GM19372 (cell line): Measurements from ENCODE around the gene SPATA6.
"Not testable (repeated sequence)": the region's sequence is repeated elsewhere in the genome, so short reads cannot be mapped to it uniquely, and the experiment has no call there.

Experiments
- ATAC-seq: cut with Tn5 transposase; IDR thresholded peaks from one replicate; pipeline ENCODE4 v1.9.1; 2021; ENCODE audit warnings: mild to moderate bottlenecking, low read depth, moderate library complexity; ENCODE audit not compliant: unreplicated experiment

The SPATA6 gene

GRCh38 chr1:48471691-48472576, at the start of gene SPATA6:
Gene SPATA6 (minus strand): TSS chr1:48472204. CDS start chr1:48472008, 196 bp downstream.
- peak; percentile 99 for ATAC-seq

GRCh38 chr1:48519896-48520295, 47.9 kb upstream of the SPATA6 start:
- ATAC-seq: not testable (repeated sequence)

DNA sequence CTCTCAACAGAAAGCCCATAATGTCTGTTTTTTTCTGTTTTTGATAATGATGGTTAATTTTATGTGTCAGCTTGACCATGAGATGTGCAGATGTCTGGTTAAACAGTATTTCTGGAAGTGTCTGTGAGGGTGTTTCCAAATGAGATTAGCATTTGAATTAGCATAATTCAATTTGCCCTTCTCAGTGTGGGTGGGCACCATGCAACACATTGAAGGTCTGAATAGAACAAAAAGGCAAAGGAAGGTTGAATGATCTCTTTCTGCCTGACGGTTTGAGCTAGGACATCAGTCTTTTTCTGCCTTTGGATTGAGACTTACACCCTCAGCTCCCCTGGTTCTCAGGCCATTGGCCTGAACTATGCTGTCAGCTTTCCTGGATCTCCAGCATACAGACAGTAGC, 34.9 kb upstream of the SPATA6 start:
- no peak for ATAC-seq

DNA sequence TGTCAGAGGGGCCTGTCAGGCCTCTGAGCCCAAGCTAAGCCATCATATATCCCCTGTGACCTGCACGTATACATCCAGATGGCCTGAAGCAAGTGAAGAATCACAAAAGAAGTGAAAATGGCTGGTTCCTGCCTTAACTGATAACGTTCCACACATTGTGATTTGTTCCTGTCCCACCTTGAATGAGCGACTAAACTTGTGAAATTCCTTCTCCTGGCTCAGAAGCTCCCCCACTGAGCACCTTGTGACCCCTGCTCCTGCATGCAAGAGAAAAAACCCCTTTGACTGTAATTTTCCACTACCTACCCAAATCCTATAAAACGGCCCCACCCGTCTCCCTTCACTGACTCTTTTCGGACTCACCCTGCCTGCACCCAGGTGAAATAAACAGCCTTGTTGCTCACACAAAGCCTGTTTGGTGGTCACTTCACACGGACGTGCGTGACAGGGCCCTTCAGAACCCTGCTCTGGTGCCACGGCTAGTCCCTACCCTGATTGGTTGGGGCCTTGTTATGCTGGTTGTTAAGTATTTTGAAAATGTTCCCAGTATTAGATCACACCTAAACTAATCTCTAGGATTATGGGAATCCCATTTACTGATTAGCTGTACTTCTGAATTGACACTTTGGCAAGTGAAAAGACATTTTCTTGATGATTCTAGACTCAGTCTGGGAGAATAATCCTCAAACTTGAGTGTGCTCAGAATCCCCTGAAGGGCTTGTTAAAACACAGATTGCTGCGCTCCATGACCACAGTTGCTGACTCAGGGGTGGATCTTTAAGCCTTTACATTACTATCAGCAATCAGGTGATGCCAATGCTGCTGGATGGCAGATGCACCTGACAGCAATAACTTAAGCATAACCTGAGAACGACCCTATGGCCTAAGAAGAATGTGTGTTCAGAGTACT, 28.8 kb upstream of the SPATA6 start:
- ATAC-seq: no peak

GRCh38 chr1:48499211-48499735, 27.3 kb upstream of the SPATA6 start:
- no peak for ATAC-seq

GRCh38 chr1:48498096-48498791, 26.2 kb upstream of the SPATA6 start:
- peak; percentile 88 for ATAC-seq

DNA sequence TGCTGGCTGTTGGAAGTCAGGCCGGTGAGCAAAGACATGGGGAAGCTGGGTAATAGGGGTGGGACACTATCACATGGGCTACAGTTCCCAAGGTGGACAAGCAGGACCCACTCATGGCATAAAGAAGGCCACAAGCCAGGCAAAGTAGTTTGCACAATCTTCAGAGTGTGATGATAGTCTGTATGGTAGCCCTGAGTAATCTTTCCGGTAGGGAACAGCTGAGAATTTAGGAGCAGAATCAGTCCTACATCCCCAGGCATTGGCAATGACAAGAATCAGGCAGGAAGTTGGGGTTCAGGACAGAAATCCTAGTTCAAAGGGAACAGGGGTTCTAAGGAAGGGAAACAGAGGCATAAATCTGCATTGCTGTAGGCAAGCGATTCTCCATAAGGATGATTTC, 23.9 kb upstream of the SPATA6 start:
- ATAC-seq: no peak

DNA sequence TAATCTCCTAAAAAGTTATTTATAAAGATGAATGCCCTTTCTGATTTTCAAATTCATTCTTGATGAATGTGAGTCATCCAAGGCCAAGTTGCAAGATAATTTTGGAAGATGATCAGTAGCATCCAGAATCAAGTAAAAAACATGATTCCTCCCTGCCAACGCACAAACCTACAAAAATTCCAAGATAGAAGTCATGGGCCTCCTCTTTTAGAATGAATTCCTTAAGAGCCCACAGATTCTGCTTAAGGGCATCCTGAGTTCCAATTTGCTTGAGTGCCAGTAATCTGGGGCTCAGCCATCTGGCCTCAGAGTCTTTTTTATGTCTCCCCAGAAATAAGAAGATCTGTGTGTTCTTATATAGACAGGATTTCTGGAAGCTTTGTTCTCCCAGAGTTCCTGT, 23.2 kb upstream of the SPATA6 start:
- ATAC-seq: no peak

GRCh38 chr1:48493970-48494769, 22.2 kb upstream of the SPATA6 start:
- no peak for ATAC-seq

- no peak for ATAC-seq
Measured at GRCh38 chr1:48493041-48493440, 21.0 kb upstream of the SPATA6 start.

- no peak for ATAC-seq
Measured at GRCh38 chr1:48492392-48492791, 20.4 kb upstream of the SPATA6 start.

- no peak for ATAC-seq
Measured at GRCh38 chr1:48488721-48489120, 16.7 kb upstream of the SPATA6 start.

DNA sequence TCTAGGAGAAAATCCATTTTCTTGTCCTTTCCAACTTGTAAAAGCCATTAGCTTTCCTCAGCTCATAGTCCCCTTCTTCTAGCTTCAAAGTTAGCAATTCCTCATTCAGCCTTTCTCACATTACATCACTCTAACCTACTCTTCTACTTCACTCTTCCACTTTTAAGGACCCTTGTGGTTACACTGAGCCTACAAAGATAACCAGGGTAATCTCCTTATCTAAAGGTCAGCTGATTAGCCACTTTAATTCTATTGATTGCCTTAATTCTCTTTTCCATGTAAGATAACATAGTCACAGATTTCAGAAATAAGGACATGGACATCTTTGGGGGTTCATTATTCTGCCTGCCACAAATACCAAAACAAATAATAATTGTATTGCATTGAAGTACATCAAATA, 8.5 kb upstream of the SPATA6 start:
- ATAC-seq: no peak

DNA sequence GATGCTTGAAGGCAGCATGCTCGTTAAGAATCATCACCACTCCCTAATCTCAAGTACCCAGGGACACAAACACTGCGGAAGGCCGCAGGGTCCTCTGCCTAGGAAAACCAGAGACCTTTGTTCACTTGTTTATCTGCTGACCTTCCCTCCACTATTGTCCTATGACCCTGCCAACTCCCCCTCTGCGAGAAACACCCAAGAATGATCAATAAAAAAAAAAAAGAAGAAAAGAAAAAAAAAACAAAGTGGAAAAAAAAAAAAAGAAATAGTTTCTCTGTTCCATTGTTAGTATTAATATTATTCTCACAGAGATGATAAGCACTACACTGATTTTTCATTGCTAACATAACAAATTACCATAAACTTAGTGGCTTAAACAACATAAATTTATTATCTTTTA, 8.0 kb upstream of the SPATA6 start:
- not testable (repeated sequence) for ATAC-seq

DNA sequence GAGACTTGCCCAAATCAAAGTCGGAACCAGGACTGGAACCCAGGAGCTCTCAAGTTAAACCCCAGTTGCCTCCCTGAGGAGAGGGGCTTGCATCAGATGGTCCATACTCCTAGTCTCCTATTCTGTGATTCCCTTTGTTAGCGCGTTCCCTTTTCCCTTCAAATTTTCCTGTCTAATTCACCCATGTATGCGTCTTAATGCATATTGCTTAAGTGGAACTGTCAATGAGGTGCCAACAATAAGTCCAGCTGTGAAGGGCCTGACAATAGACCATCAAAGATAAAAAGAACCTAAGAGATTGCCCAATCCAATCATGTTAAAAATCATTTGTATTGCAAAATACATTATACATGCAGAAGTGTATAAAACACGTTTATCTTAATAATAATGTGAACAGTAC, 634 bp upstream of the SPATA6 start:
- no peak for ATAC-seq

- ATAC-seq: no peak
Measured at GRCh38 chr1:48470950-48471690, 884 bp downstream of the SPATA6 start.

DNA sequence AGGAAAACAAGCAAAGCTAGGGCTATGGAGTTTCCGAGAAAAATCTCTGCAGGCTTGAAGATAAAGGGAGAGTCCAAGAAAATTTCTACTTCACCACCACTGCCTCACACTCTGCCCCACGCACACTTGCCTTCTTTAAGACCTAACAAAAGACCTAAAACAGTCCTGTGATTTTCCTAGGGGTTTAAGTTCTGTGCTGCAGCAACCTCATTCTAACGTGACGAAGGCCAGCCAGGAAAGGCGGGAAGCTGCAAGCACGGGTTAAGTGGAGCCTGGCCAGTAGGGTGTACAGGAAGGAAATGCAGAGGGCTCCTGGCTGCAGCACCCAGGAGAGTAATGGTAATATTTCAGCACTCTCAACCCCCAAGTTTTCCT, 1.5 kb downstream of the SPATA6 start:
- no peak for ATAC-seq

DNA sequence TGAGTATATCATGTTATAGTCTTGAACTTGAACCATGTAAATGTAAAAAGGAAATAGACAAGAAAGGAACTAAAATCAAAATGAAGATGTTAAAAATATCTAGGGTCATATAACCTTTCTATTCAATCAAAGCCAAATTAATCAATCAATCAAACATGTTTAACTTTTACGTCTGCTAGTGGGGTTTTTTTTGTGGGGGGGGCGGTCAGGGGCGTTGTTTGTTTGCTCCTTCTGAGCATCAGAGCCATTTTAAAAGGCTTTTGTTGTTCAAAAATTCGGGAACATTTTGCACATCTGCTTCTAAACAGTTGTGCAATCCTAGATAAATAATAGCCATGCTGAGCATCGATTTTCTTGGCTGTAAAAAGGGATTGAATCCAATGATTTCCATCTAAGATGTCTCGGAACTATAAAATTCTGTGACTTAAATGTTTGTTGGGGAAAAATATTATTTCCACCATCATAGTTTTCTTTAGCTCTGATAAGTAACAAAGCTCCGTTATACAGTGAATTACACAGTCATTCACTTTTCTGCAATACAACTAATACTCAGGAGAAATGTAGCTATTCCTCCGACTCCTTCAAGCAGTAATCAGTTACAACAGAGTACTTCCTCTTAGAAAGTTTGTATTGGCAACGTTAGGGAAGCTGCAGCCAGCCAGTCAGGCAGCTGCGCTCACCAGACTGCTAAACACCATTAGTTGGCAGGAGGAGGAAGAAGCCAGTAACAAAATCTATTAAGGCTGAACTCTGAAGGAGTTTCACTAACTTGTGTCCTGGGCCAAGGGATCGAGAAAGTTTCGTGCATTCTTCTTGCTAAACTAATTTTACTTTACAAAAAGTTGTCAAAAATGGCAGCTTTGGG, 2.2 kb downstream of the SPATA6 start:
- ATAC-seq: no peak
